IPS-20b (cell line): Measurements from ENCODE around the gene CDYL.
"Not testable (repeated sequence)": the region's sequence is repeated elsewhere in the genome, so short reads cannot be mapped to it uniquely, and the experiment has no call there.

Experiments used
- H3K27ac ChIP-seq: one replicate; pipeline ENCODE4 v1.5.1; 2013; ENCODE audit warnings: low read length
- H3K27me3 ChIP-seq: 2 replicates; pipeline ENCODE4 v1.6.1; 2013; ENCODE audit warnings: mild to moderate bottlenecking, low read length, inconsistent platforms; ENCODE audit not compliant: insufficient read depth
- H3K36me3 ChIP-seq: 2 replicates; pipeline ENCODE4 v1.6.1; 2013; ENCODE audit warnings: low read depth, mild to moderate bottlenecking, inconsistent platforms, low read length, moderate library complexity; ENCODE audit not compliant: insufficient read depth
- H3K4me1 ChIP-seq: 2 replicates; pipeline ENCODE4 v1.6.1; 2013; ENCODE audit warnings: mild to moderate bottlenecking, control low read depth, inconsistent platforms, low read length, moderate library complexity; ENCODE audit not compliant: insufficient read depth
- H3K4me3 ChIP-seq: 2 replicates; pipeline ENCODE4 v1.5.1; 2013; ENCODE audit warnings: mild to moderate bottlenecking, low read length, inconsistent platforms
- H3K9ac ChIP-seq: 2 replicates; pipeline ENCODE4 v1.6.1; 2013; ENCODE audit warnings: low read depth, mild to moderate bottlenecking, inconsistent platforms, low read length, moderate library complexity
- H3K9me3 ChIP-seq: 2 replicates; pipeline ENCODE4 v1.6.1; 2013; ENCODE audit warnings: mild to moderate bottlenecking, low read depth, low read length, inconsistent platforms; ENCODE audit not compliant: insufficient read depth

The CDYL gene

GRCh38 chr6:4851035-4851434 lies 74.8 kb downstream of the CDYL start:
- no peaks in the 10 kb centered on the region for H3K9me3 ChIP-seq
- H3K36me3 ChIP-seq: no peaks in the 10 kb centered on the region
- H3K4me3 ChIP-seq: no peak overlapping the region
- no peak overlapping the region for H3K9ac ChIP-seq
- H3K27me3 ChIP-seq: no peaks in the 10 kb centered on the region
- H3K27ac ChIP-seq: no peak overlapping the region
- H3K4me1 ChIP-seq: peaks cover 6% of the 10 kb centered on the region; the same call in 1 of the 2 replicates

DNA sequence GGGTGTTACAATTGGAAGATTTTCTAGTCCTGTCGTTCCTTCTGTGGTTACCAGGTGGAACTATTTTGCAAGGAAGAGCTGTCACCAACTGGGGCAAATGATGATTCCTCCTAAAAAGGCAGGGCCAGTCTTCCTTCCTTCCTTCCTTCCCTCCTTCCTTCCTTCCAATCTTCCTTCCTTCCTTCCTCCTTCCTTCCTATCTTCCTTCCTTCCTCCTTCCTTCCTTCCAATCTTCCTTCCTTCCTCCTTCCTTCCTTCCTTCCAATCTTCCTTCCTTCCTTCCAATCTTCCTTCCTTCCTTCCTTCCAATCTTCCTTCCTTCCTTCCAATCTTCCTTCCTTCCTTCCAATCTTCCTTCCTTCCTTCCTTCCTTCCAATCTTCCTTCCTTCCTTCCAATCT lies 76.0 kb downstream of the CDYL start:
- not testable (repeated sequence) for H3K4me1 ChIP-seq, H3K9me3 ChIP-seq, H3K4me3 ChIP-seq, H3K27me3 ChIP-seq, H3K36me3 ChIP-seq, H3K9ac ChIP-seq, H3K27ac ChIP-seq

DNA sequence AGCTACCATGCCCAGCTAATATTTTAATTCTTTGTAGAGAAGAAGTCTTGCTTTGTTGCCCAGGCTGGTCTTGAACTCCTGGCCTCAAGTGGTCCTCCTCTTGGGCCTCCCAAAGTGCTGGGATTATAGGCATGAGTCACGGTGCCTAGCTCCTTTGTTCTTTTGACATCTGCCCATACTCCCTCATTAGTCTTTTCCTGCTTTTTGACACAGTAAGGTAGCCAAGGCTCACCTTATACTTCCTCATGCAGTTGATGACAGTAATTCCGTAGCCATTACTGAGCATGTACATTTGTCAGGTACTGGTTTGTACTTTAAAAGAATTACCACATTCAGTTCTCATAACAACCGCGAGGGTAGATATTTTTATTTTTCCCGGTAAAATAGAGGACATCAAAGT lies 76.7 kb downstream of the CDYL start:
- H3K27me3 ChIP-seq: no peaks in the 10 kb centered on the region
- no peak overlapping the region for H3K27ac ChIP-seq
- no peaks in the 10 kb centered on the region for H3K9me3 ChIP-seq
- no peak overlapping the region for H3K9ac ChIP-seq
- H3K36me3 ChIP-seq: no peaks in the 10 kb centered on the region
- 0 out of 2 replicates have a peak, but pooled peaks cover 3% of the 10 kb centered on the region for H3K4me1 ChIP-seq
- H3K4me3 ChIP-seq: no peak overlapping the region

- Histone ChIP-seq H3K4me1 (0 out of 2 replicates have a peak, but pooled peaks cover 3% of the 10 kb centered on the region), H3K9me3 (no peaks in the 10 kb centered on the region), H3K36me3 (no peaks in the 10 kb centered on the region), H3K27me3 (no peaks in the 10 kb centered on the region), H3K4me3 (no peak overlapping the region), H3K27ac (no peak overlapping the region), H3K9ac (no peak overlapping the region)
Observed at GRCh38 chr6:4853349-4853748, 77.1 kb downstream of the CDYL start.

DNA sequence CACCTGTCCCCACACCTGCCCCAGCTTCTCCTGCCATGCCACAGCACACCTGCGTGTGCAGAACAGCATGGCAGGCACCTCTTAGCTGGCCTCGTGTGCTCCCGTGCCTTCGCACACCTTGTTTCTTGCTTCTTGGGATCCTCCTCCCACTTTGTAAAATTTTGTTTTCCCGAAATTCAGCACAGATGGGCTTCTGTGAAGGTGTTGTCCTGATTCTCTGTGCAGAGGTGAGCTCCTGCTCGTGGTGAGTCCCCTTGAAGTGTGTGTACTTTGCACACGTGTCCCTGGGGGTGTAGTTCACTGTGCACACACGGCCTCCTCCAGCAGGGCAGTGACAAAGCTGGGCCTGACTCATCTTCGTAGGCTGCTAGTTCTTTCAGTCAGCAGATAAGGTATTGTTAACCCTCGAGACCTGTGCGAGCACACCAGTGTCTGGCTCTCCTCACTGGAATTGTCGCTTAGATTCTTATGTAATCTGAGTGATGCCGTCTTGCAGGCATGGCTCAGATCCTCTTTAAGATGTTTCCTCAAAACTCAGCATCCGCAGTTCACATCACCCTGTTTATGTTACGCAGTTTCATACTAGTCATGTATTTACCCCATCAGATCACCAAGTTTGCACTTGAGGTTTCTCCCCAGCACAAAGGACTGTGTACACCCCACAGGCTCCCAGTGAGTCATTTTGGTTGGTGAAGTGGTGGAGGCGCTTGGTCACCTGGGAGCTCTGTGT lies 77.7 kb downstream of the CDYL start:
- 0 out of 2 replicates have a peak, but pooled peaks cover 3% of the 10 kb centered on the region for H3K4me1 ChIP-seq
- H3K27me3 ChIP-seq: no peaks in the 10 kb centered on the region
- no peaks in the 10 kb centered on the region for H3K36me3 ChIP-seq
- H3K27ac ChIP-seq: no peak overlapping the region
- H3K9ac ChIP-seq: no peak overlapping the region
- H3K4me3 ChIP-seq: no peak overlapping the region
- H3K9me3 ChIP-seq: no peaks in the 10 kb centered on the region

DNA sequence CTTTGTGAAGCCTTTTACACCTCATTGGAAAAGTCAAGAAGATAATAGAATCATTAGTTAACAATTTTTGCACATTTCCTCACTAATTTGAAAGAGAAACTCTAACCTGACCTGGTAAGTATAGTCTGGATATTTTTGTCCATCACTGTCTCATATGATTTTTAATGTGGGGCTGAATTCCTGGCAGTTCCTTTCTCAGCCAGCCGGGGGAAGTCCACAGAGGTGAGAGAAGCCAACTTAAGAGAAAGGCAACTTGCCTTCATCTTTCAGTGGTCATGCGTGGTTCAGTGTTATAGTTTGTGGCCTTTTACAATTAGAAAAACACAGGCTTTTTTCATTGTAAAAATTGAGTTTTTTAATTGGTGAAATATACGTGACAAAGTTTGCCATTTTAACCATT lies 80.6 kb downstream of the CDYL start:
- H3K9me3 ChIP-seq: no peaks in the 10 kb centered on the region
- H3K36me3 ChIP-seq: no peaks in the 10 kb centered on the region
- H3K4me1 ChIP-seq: 0 out of 2 replicates have a peak, but pooled peaks cover 3% of the 10 kb centered on the region
- H3K4me3 ChIP-seq: no peak overlapping the region
- no peaks in the 10 kb centered on the region for H3K27me3 ChIP-seq
- no peak overlapping the region for H3K27ac ChIP-seq
- no peak overlapping the region for H3K9ac ChIP-seq

GRCh38 chr6:4858194-4859015 lies 82.2 kb downstream of the CDYL start:
- Histone ChIP-seq H3K9ac (no peak overlapping the region), H3K4me3 (no peak overlapping the region), H3K4me1 (peaks cover 8% of the 10 kb centered on the region; the same call in 1 of the 2 replicates), H3K36me3 (no peaks in the 10 kb centered on the region), H3K9me3 (no peaks in the 10 kb centered on the region), H3K27ac (no peak overlapping the region), H3K27me3 (no peaks in the 10 kb centered on the region)

DNA sequence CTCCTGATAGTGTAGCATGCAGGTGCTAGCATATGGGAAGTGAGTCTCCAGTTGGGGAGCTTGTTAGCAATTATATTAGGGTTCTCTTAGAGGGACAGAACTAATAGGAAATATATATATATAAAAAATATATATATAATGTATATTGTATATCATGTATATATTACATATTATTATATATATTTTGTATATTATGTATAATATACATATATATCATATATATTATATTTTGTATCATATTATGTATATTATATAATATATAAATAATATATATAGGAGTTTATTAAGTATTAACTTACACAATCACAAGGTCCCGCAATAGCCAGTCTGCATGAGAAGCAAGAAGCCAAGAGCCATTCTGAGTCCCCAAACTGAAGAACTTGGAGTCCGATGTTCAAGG lies 84.2 kb downstream of the CDYL start:
- no peak overlapping the region for H3K27ac ChIP-seq
- no peaks in the 10 kb centered on the region for H3K36me3 ChIP-seq
- H3K4me1 ChIP-seq: peaks cover 9% of the 10 kb centered on the region; the same call in 1 of the 2 replicates
- no peak overlapping the region for H3K4me3 ChIP-seq
- H3K27me3 ChIP-seq: no peaks in the 10 kb centered on the region
- no peaks in the 10 kb centered on the region for H3K9me3 ChIP-seq
- no peak overlapping the region for H3K9ac ChIP-seq

DNA sequence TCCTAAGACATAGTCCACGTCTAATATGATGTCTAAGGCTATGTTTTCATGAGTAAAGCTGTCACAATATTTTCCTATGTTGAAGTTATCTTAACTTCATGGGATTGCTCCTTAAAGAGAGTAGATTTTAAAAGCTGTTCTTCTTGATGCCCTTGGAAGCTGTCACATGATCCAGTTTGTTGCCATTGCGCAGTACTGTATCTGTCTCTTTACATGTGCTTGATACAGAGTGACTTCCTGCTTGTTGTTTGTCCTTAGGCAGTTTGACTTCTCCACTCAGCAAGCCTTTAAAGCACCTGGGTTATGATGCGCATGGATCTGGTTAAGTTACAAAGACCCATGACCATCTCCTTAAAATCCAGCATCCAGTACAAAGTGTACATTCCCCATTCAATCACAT lies 85.4 kb downstream of the CDYL start:
- no peaks in the 10 kb centered on the region for H3K27me3 ChIP-seq
- H3K36me3 ChIP-seq: no peaks in the 10 kb centered on the region
- H3K4me1 ChIP-seq: peaks cover 9% of the 10 kb centered on the region; the same call in 1 of the 2 replicates

GRCh38 chr6:4864519-4864918 lies 88.3 kb downstream of the CDYL start:
- no peak overlapping the region for H3K9ac ChIP-seq
- no peaks in the 10 kb centered on the region for H3K9me3 ChIP-seq
- no peak overlapping the region for H3K4me3 ChIP-seq
- no peak overlapping the region for H3K27ac ChIP-seq
- no peaks in the 10 kb centered on the region for H3K36me3 ChIP-seq
- H3K4me1 ChIP-seq: peaks cover 9% of the 10 kb centered on the region; the same call in 1 of the 2 replicates
- no peaks in the 10 kb centered on the region for H3K27me3 ChIP-seq

More for the DNA sequence above, 85.4 kb downstream of the CDYL start:
- no peak overlapping the region for H3K9ac ChIP-seq
- H3K9me3 ChIP-seq: no peaks in the 10 kb centered on the region
- no peak overlapping the region for H3K4me3 ChIP-seq
- H3K27ac ChIP-seq: no peak overlapping the region

DNA sequence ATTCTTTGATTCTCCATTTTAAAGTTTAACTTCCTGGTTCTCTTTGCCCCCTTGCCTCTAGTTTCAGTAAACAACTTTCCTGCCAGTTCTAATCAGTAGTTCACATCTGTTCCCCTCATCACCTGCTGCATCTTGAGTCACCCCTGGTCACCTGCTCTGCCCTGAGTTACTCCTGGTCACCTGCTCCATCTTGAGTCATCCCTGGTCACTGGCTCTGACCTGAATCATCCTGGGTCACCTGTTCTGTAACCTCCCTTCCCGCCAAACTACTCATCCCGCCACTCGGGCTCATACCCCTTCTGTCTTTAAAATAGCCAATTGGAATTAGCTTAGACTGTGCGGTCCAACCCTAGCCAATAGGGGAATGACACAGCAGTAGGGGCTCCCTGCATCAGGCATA lies 88.8 kb downstream of the CDYL start:
- not testable (repeated sequence) for H3K27ac ChIP-seq, H3K27me3 ChIP-seq, H3K36me3 ChIP-seq, H3K4me3 ChIP-seq, H3K9me3 ChIP-seq, H3K4me1 ChIP-seq, H3K9ac ChIP-seq
